SIG-M5 treated with dmso at 0.1 percent for 504 hours (cell line): ENCODE results near the gene SRGAP3.

Source experiments
- DNase-seq: peaks from one replicate; lab custom pipeline; 2025; ENCODE audit not compliant: unreplicated experiment; lab: John Stamatoyannopoulos, UW

SRGAP3 gene

DNA sequence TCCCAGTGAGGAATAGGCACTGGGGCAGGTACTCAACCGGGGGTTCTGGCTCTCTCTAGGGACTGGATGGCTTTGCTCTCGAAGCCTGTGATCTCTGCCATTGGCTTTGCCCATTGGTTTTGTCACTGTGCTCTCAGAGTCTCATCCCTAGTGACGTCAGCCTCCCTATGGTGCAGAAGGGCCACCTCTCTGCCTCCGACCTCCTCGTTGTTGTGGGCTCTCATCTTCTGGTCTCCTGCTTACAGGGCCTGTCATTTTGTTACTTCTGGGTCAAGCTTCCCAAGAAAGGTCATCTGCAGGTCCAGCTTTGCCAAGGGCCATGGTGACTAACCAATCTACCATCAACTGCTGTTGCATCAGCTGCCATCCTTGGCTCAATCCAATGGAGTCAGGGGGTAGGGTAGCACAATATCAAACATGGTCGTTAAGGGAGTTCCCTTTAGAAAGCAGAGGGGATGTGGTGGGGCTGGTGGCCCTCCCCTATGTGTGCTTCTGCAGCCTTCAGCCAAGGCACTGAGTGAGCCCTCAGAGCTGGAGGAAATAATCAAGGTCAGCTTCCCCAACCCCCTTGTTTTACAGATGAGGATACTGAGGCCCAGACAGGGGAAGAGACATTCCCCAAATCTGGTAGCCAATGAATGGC is 272.8 kb downstream of the SRGAP3 start:
- no peak for DNase-seq

- no peak for DNase-seq
These were observed 274.1 kb downstream of the SRGAP3 start for GRCh38 chr3:8975081-8976020.

DNA sequence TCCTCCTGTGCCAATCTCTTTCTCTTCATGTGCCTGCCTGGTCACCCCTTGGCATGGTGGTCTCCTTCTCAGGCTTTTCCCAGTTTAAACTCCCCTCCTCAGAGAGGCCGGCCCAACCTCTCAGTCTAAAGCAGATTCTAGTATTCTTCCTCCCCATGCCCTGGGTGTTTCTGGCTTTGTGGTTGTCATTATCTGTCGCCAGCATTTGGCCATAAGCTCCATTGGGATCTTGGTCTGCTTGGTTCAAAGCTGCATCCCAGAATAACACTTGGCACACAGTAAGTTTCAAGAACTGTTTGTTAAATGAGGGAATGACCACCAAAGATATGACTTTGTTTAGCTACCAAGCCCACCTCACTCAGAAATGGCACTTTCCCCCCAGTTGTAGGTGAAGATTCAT is 275.0 kb downstream of the SRGAP3 start:
- DNase-seq: no peak

GRCh38 chr3:8972639-8973038 is 276.8 kb downstream of the SRGAP3 start:
- peak; percentile 18 for DNase-seq

DNA sequence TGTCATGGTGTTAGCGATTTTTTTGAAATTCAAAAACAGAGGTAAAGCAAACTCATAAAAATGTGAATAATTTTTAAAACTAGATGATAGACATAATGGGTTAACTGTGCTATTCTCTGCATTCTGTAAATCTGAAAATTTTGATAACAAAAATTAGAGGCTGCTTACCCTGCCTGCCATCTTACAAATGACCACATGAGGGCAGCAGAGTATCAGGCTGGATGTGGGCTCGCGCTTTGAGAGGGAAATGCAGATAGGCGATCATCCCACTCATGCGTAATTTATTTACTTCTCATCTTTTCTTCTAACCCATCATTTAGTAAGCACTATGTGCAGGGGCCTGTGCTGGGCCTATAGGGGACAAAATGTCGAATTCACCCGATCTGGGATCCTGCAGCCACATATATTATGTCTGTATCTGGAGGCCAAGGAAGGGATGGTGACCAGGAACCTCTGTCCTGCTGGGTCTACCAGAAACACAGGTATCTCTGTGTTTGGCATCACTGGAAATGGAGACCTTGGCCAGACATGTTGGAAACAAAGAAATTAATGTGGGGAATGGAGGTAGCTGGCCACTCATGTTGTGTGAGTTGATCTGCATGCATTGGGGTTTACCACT is 278.4 kb downstream of the SRGAP3 start:
- DNase-seq: peak; percentile 50

- DNase-seq: no peak
These were observed 280.2 kb downstream of the SRGAP3 start for GRCh38 chr3:8969241-8969640.

GRCh38 chr3:8968375-8968882 is 281.0 kb downstream of the SRGAP3 start:
- no peak for DNase-seq

DNA sequence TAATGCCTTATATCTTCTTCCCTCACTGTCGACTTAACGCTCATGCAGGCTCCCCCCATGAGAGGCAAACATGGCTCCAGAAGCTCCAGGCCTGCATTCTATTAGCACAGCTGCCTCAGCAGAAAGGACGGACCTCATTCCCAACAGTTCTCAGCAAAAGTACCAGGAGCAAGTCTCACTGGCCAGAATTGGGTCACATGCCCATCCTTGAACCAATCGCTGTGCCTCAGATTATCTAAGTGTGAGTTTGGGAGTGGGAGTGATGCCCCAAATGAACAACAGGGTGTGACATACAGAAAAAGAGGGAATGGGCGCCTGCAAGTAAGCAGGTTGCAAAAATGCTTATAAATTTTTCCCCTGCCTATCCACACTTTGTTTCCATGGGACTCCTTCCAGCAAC is 281.9 kb downstream of the SRGAP3 start:
- DNase-seq: no peak

GRCh38 chr3:8966820-8967348 is 282.6 kb downstream of the SRGAP3 start:
- DNase-seq: no peak

DNA sequence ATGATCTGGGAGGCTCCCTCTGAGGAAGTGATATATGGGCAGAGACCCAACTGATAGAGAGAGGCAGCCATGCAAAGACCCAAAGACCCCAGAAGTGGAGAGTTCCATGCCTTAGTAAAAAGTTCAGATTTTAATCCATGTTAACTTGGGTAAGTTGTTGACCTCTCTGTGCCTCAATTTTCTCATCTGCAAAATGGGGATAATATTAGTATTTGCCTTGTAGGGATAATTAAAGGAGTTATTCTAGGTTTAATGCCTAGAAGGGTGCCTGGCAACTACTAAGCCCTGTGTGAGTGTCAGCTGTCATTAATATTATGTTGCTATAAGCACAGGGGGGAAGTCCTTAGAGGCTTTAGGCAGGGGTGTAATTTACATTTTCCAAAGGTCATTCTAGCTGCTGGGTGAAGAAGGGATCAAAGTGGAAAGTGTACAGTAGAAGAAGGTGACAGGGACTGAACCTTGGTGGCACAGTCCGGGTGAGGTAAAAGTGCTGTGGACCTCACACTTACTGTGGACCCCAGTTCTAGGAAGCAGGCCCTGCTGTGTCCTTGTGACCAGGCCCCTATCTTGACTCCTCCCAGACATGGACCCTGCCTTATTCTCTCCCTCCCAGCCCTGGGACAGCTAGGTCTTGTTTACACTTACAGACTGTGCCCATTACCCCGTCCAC is 283.2 kb downstream of the SRGAP3 start:
- no peak for DNase-seq

DNA sequence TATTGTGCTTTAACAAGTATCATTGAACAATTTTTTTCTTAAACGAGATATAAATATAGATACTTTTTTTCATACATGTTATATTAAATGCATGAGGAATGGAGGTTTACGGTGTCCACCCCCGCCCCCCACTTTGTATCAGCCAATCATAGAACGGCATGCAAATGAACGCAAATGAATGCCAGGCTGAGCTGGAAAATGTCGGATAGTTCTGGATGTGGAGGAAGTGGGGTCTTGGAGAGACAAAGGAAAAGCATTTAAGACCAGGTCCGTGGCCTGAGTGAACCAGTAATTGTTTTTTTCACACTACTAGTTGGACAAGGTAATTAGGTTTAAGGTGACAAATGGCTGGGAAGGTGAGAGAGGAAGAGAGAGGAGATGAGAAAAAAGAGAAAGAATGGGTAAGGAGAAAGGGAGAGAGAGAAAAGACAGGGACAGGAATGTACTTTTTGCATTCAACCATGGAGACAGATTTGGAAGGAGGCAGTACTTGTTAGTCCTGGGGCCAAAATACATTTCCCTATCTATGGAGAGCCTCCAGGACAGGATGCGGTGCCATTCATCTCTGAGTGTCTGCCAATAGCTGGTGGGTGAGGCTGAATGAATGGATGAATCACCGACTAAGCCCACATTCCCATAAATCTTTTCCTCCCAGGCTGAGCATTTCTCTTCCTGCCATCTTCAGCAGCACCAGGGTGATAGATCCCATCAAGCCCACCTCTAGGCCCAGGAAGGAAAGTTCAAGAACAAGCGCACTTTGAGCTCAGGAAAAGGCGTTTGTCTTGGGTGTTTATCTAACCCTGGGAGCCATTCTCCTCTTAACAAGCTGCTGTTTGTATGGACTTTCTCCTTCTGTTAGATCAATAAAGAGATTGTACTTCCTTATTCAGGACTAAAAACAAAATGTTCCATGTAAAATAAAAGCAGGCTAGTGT is 284.7 kb downstream of the SRGAP3 start:
- DNase-seq: no peak

GRCh38 chr3:8963137-8963853 is 286.2 kb downstream of the SRGAP3 start, which contains the start of gene RAD18:
Gene RAD18, minus strand, starts transcription at chr3:8963472. Its CDS starts 87 bp downstream, at chr3:8963385.
- peak; percentile 96 for DNase-seq

DNA sequence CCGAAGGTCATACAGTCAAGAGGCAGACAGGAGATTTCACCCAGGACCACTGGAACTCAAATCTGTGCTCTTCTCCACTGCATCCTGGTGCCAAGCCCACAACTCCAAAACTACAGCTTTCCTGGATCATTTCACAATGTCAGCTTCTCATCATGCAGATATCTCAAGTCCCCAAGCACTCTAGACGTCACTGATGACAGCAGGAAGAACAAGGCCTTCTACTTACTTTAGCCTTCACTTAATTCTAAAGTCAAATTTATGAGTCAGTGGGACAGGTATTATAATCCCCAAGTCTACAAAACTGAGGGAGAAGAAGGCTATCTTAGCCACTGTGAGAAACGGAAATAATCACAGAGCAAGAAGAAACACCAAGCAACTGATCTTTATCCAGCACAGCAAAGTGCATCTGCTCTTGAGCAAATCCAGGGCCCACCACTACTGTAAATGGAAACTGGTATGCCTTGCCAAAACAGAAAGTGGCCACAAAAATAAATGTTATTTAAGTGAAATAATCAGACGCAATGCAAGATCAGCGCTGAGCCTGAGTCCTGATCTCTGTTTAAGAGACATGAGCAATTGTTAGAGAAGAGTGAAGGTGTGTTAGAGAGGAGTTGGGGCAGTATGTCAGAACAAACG is 287.1 kb downstream of the SRGAP3 start:
- no peak for DNase-seq

GRCh38 chr3:8959668-8960067 is 289.8 kb downstream of the SRGAP3 start:
- DNase-seq: peak; percentile 62

- DNase-seq: peak; percentile 46
These were observed 294.3 kb downstream of the SRGAP3 start for GRCh38 chr3:8954938-8955763.

- DNase-seq: no peak
These were observed 296.1 kb downstream of the SRGAP3 start for GRCh38 chr3:8953313-8953712.

- no peak for DNase-seq
These were observed 297.3 kb downstream of the SRGAP3 start for GRCh38 chr3:8952130-8952529.
